GM18505 (cell line): Measurements from ENCODE around the gene CTR9.
A peak's percentile ranks its signal among the peaks of the same experiment; 100 is the strongest.

Experiments used
- ATAC-seq: cut with Tn5 transposase; IDR thresholded peaks from one replicate; pipeline ENCODE4 v1.9.1; 2021; ENCODE audit not compliant: unreplicated experiment
- POLR2A ChIP-seq: IDR thresholded peaks from 4 replicates; pipeline ENCODE4 v1.6.1; 2011; ENCODE audit warnings: borderline replicate concordance; ENCODE audit not compliant: insufficient read depth, insufficient read length; ENCODE audit errors: extremely low read depth

Gene CTR9

GRCh38 chr11:10727146-10727851 lies 23.7 kb upstream of the CTR9 start:
- no peak for ATAC-seq
- no peak for TF ChIP-seq POLR2A

- TF ChIP-seq POLR2A: no peak
- no peak for ATAC-seq
These were observed 22.9 kb upstream of the CTR9 start for GRCh38 chr11:10728154-10728553.

GRCh38 chr11:10728789-10729472 lies 22.1 kb upstream of the CTR9 start:
- ATAC-seq: no peak
- TF ChIP-seq POLR2A: no peak

GRCh38 chr11:10730151-10730550 lies 20.9 kb upstream of the CTR9 start:
- TF ChIP-seq POLR2A: no peak
- no peak for ATAC-seq

GRCh38 chr11:10731064-10731680 lies 19.9 kb upstream of the CTR9 start:
- ATAC-seq: no peak
- TF ChIP-seq POLR2A: no peak

GRCh38 chr11:10735481-10736475 lies 15.3 kb upstream of the CTR9 start:
- no peak for TF ChIP-seq POLR2A
- ATAC-seq: peak; percentile 97

GRCh38 chr11:10742460-10743208 lies 8.4 kb upstream of the CTR9 start:
- no peak for TF ChIP-seq POLR2A
- ATAC-seq: no peak

GRCh38 chr11:10743354-10744000 lies 7.6 kb upstream of the CTR9 start:
- TF ChIP-seq POLR2A: no peak
- ATAC-seq: no peak

GRCh38 chr11:10744206-10744605 lies 6.8 kb upstream of the CTR9 start:
- ATAC-seq: no peak
- no peak for TF ChIP-seq POLR2A

- no peak for TF ChIP-seq POLR2A
- no peak for ATAC-seq
These were observed 4.2 kb upstream of the CTR9 start for GRCh38 chr11:10746871-10747270.

GRCh38 chr11:10747733-10748132 lies 3.3 kb upstream of the CTR9 start:
- ATAC-seq: no peak
- TF ChIP-seq POLR2A: no peak

GRCh38 chr11:10749476-10749875 lies 1.6 kb upstream of the CTR9 start:
- ATAC-seq: no peak
- no peak for TF ChIP-seq POLR2A
